Fibroblast of lung (primary cell): ENCODE measurements around the gene C2orf49. TPM values are rescaled to one million over a fixed set of nuclear protein-coding genes. Genes with fewer than 3 reads are reported as not detected.

Experiments used
- DNase-seq, 2 donors: peaks; one replicate each; pipeline versions ENCODE4 v3.0.0 to v3.0.0-alpha.2; 2010; ENCODE audit warnings: low read depth in 2 of 2
- H2AFZ ChIP-seq: 2 replicates; pipeline ENCODE4 v1.5.1; 2012; ENCODE audit warnings: low read length, control low read depth, inconsistent platforms
- H3K27ac ChIP-seq: 2 replicates; pipeline ENCODE4 v1.5.1; 2011; ENCODE audit warnings: low read length, control low read depth; ENCODE audit not compliant: insufficient read depth
- H3K27me3 ChIP-seq: 2 replicates; pipeline ENCODE4 v1.5.1; 2011; ENCODE audit warnings: mild to moderate bottlenecking, low read length; ENCODE audit not compliant: control insufficient read depth, insufficient read depth
- H3K36me3 ChIP-seq: 2 replicates; pipeline ENCODE4 v1.5.1; 2011; ENCODE audit warnings: low read length; ENCODE audit not compliant: control insufficient read depth, insufficient read depth
- H3K4me1 ChIP-seq: 2 replicates; pipeline ENCODE4 v1.5.1; 2011; ENCODE audit warnings: low read length; ENCODE audit not compliant: control insufficient read depth, insufficient read depth; ENCODE audit errors: extremely low read depth
- H3K4me2 ChIP-seq: 2 replicates; pipeline ENCODE4 v1.5.1; 2011; ENCODE audit warnings: low read length, control low read depth; ENCODE audit not compliant: insufficient read depth; ENCODE audit errors: extremely low read depth
- H3K4me3 ChIP-seq, 4 experiments: fragments of 200-600 bp in 1 of 4; sonication (generic) in 1 of 4; replicated peaks in 1 of 4; 2 replicates each; pipeline ENCODE4 v1.5.1; 2011 to 2016; ENCODE audit warnings: low read length in 4 of 4, low read depth in 3 of 4, mild to moderate bottlenecking in 3 of 4, control low read depth in 2 of 4, inconsistent platforms in 1 of 4, mixed read lengths in 1 of 4; ENCODE audit not compliant: insufficient read depth in 1 of 4; ENCODE audit errors: control extremely low read depth in 1 of 4
- H3K79me2 ChIP-seq: 2 replicates; pipeline ENCODE4 v1.5.1; 2012; ENCODE audit warnings: mild to moderate bottlenecking, low read length, inconsistent platforms; ENCODE audit not compliant: control insufficient read depth, insufficient read depth
- H3K9ac ChIP-seq: 2 replicates; pipeline ENCODE4 v1.5.1; 2011; ENCODE audit warnings: mild to moderate bottlenecking, low read length, control low read depth; ENCODE audit not compliant: insufficient read depth
- H3K9me3 ChIP-seq: 2 replicates; pipeline ENCODE4 v1.5.1; 2012; ENCODE audit warnings: low read depth, low read length; ENCODE audit not compliant: control insufficient read depth, insufficient read depth
- H4K20me1 ChIP-seq: 2 replicates; pipeline ENCODE4 v1.5.1; 2011; ENCODE audit warnings: low read length; ENCODE audit not compliant: control insufficient read depth, insufficient read depth; ENCODE audit errors: extremely low read depth
- CTCF ChIP-seq, 2 donors: IDR thresholded peaks in 1 of 2; conservative IDR thresholded peaks in 1 of 2; 1 replicate in 1 of 2; 2 replicates in 1 of 2; pipeline ENCODE4 v1.5.1; 2011 to 2012; ENCODE audit warnings: low read length in 2 of 2, control low read depth in 1 of 2, inconsistent platforms in 1 of 2, low read depth in 1 of 2, mild to moderate bottlenecking in 1 of 2
- EZH2 ChIP-seq: IDR thresholded peaks from 2 replicates; pipeline ENCODE4 v1.5.1; 2012; ENCODE audit warnings: low read length, control low read depth, mild to moderate bottlenecking; ENCODE audit errors: missing control alignments
- polyA plus RNA-seq, 2 donors: library from polyadenylated mRNA; depleted of rRNA in 1 of 2; stranded (reverse) in 1 of 2; unstranded in 1 of 2; fragments of >200 nt; gene quantifications; 2 replicates each; pipeline ENCODE4 v1.2.1, GENCODE V29; 2011 to 2012; ENCODE audit warnings: missing spikeins in 1 of 2
- total RNA-seq: library from RNA; depleted of rRNA; stranded (reverse); fragments of >200 nt; gene quantifications from 2 replicates; pipeline ENCODE4 v1.2.1, GENCODE V29; 2014

C2orf49 gene
- total and polyA plus RNA-seq, 2 donors (not counting 1 experiment from before 2014, with no cell fraction given): 20.9 to 28.4 TPM

- H2AFZ ChIP-seq: peak overlapping the region; percentile 34
- no peak overlapping the region for H3K4me2 ChIP-seq
- no peak overlapping the region for H3K4me3 ChIP-seq
- peaks cover 2% of the 10 kb centered on the region for H3K36me3 ChIP-seq
- peak; percentile 69 to 72 for DNase-seq
- no peak overlapping the region for H3K9ac ChIP-seq
- no peaks in the 10 kb centered on the region for H4K20me1 ChIP-seq
- no peaks in the 10 kb centered on the region for H3K9me3 ChIP-seq
- H3K27ac ChIP-seq: no peak overlapping the region
- no peaks in the 10 kb centered on the region for H3K79me2 ChIP-seq
- no peaks in the 10 kb centered on the region for H3K4me1 ChIP-seq
- TF ChIP-seq EZH2: no peak
- peak; percentile 67 to 78 for TF ChIP-seq CTCF (conservative IDR thresholded peaks at IDR 0.05 in 1 of 2, IDR thresholded peaks at IDR 0.05 in 1 of 2; ENCODE audit: low read depth in 1 of 2, low read length in 2 of 2)
- H3K27me3 ChIP-seq: no peaks in the 10 kb centered on the region
Observed at GRCh38 chr2:105294844-105295481, 42.4 kb upstream of the C2orf49 start.

- TF ChIP-seq CTCF (conservative IDR thresholded peaks at IDR 0.05 in 1 of 2, IDR thresholded peaks at IDR 0.05 in 1 of 2; ENCODE audit: low read depth in 1 of 2, low read length in 2 of 2) (no peak), EZH2 (no peak)
- no peak overlapping the region for H3K4me3 ChIP-seq
- H3K4me2 ChIP-seq: no peak overlapping the region
- H4K20me1 ChIP-seq: no peaks in the 10 kb centered on the region
- H3K4me1 ChIP-seq: no peaks in the 10 kb centered on the region
- no peak overlapping the region for H3K9ac ChIP-seq
- H3K9me3 ChIP-seq: no peaks in the 10 kb centered on the region
- H3K27ac ChIP-seq: no peak overlapping the region
- H3K36me3 ChIP-seq: peaks cover 2% of the 10 kb centered on the region
- H3K79me2 ChIP-seq: no peaks in the 10 kb centered on the region
- no peak overlapping the region for H2AFZ ChIP-seq
- H3K27me3 ChIP-seq: no peaks in the 10 kb centered on the region
- no peak for DNase-seq
Observed at GRCh38 chr2:105296017-105296611, 41.2 kb upstream of the C2orf49 start.

GRCh38 chr2:105297216-105297615, 40.1 kb upstream of the C2orf49 start:
- Histone ChIP-seq H3K27ac (no peak overlapping the region), H3K9ac (no peak overlapping the region), H3K36me3 (peaks cover 2% of the 10 kb centered on the region), H3K9me3 (no peaks in the 10 kb centered on the region), H3K79me2 (no peaks in the 10 kb centered on the region), H2AFZ (no peak overlapping the region), H3K4me2 (no peak overlapping the region), H4K20me1 (no peaks in the 10 kb centered on the region), H3K27me3 (no peaks in the 10 kb centered on the region), H3K4me1 (no peaks in the 10 kb centered on the region), H3K4me3 (no peak overlapping the region)
- no peak for DNase-seq
- TF ChIP-seq EZH2 (no peak), CTCF (conservative IDR thresholded peaks at IDR 0.05 in 1 of 2, IDR thresholded peaks at IDR 0.05 in 1 of 2; ENCODE audit: low read depth in 1 of 2, low read length in 2 of 2) (no peak)
